NB4 (cell line): ENCODE data around the gene IGF1R.

Experiments used
- MAX ChIP-seq: IDR thresholded peaks from 2 replicates; pipeline ENCODE4 v1.6.1; 2011; ENCODE audit warnings: low read depth, low read length
- MYC ChIP-seq: IDR thresholded peaks from 2 replicates; pipeline ENCODE4 v1.6.1; 2011; ENCODE audit warnings: low read depth, low read length
- POLR2A ChIP-seq: IDR thresholded peaks from 2 replicates; pipeline ENCODE4 v1.6.1; 2011; ENCODE audit warnings: mild to moderate bottlenecking; ENCODE audit not compliant: insufficient read length; ENCODE audit errors: extremely low read depth
- TF ChIP-seq, protein P1 (sequence below): IDR thresholded peaks from one replicate; pipeline ENCODE4 v1.5.1; 2012; ENCODE audit warnings: low read depth, low read length

- TF ChIP-seq, protein P1, sequence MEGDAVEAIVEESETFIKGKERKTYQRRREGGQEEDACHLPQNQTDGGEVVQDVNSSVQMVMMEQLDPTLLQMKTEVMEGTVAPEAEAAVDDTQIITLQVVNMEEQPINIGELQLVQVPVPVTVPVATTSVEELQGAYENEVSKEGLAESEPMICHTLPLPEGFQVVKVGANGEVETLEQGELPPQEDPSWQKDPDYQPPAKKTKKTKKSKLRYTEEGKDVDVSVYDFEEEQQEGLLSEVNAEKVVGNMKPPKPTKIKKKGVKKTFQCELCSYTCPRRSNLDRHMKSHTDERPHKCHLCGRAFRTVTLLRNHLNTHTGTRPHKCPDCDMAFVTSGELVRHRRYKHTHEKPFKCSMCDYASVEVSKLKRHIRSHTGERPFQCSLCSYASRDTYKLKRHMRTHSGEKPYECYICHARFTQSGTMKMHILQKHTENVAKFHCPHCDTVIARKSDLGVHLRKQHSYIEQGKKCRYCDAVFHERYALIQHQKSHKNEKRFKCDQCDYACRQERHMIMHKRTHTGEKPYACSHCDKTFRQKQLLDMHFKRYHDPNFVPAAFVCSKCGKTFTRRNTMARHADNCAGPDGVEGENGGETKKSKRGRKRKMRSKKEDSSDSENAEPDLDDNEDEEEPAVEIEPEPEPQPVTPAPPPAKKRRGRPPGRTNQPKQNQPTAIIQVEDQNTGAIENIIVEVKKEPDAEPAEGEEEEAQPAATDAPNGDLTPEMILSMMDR: no peak
- TF ChIP-seq POLR2A (no peak), MAX (no peak), MYC (no peak)
Measured at GRCh38 chr15:98745650-98746374, 97.5 kb downstream of the IGF1R start.
